ENCODE measurements around the gene MTFP1. TPM values are rescaled to one million over a fixed set of nuclear protein-coding genes. Genes with fewer than 3 reads are reported as not detected.

Gene MTFP1
- total RNA-seq: 7.1 and 22.7 TPM in 2 replicates

GRCh38 chr22:30425616-30426387 is at the start of gene MTFP1:
Gene MTFP1, plus strand, starts transcription at chr22:30425768. Its CDS starts 112 bp downstream, at chr22:30425880.

DNA sequence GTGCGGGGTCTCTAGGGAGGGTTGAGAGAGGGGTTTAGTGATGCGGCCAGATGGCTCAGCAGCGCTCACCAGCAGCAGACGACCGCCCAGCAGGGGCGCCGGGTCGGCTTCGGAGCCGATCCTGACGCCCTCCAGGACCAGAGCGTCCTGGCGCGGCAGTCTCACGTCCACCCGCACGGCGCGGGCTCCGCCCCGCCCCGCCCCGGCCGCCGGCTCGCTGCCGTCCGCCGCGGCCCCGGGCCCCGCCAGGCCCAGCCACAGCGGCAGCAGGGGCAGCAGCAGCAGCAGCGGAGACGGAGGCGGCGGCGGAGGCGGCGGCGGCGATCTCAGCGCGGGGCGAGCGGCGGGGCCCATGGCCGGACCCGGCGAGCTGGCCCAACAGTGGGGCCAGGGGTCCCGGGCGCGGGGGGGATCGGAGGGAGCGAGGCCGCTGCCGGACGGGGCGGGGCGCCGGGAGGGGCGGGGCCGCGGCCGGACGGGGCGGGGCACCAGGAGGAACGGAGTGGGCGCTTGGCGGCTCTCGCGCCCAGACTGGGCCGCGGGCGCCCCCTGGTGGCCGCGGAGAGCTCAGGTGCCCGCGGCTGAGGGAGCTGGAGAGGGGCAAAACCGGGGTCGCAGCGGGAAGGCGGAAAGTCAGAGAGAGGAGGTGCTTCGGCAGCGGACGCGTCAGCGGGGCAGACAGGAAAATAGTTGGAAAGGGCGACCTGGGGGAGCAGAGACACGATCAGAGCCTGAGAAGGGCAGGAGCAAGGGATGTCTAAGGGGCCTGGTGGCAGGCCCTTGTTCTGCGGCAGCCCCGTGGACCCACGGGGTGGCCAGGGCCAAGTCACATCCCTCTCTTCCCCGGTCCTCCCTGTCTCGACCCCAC is 38.4 kb upstream of the MTFP1 start, which contains the start of gene RNF215:
Gene RNF215, minus strand, starts transcription at position 452 of the 868 bp plus-strand sequence. Its CDS starts 98 bp downstream, at position 354.

GRCh38 chr22:30396871-30397655 is 28.5 kb upstream of the MTFP1 start, which contains the start of gene SEC14L2:
Gene SEC14L2, plus strand, starts transcription at chr22:30397018. Its CDS starts 99 bp downstream, at chr22:30397117.

DNA sequence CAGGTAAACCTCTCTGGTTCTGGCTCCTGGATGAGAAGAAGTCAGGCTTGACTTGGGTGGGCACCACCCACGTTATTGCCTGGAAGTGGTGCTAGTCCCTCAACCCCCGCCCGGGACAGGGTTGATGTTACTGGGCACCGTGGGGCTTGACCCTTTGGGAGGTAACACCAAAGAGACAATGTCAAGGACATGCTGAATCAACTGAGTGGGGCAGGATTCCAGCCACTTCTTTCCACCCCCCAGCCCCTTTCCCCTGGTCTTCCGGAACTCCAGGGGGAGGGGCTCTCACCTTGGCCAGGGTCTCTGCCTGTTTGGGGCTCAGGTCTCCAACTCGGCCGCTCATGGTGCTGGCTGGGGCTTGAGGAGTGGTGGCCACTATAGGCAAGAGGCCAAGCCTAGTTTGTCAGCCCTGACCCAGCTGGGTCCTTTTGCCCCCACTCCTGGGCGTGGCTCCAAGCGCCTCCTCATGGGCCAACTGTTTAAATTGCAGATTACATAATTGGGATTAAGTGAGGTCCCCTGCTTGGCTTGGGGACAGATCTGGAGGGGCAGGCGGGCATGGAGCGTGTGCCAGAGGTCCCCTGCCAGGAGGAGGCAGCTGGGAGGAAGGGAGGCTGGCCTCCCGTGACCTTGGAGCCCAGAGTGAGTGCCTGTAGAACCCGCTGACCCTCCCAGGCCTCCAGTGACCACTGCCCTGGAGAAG is 46.2 kb downstream of the MTFP1 start, which contains the start of gene SEC14L3:
Gene SEC14L3, minus strand, starts transcription at position 402 of the 703 bp plus-strand sequence. Its CDS starts 59 bp downstream, at position 343.

Small RNA genes lying within 50 kb of the gene (small RNA-seq; reads per million reads assigned to genes)
- gene AC004832.3 (not detected), gene RNU6-564P (not detected)

Other genes with a start within 250 kb of the MTFP1 start
- gene LIF, start 179.0 kb upstream of the MTFP1 start, total RNA-seq: 0.22 TPM in 1 of 2 replicates, not detected in the other
- not detected in 2 replicates for gene OSM, start 158.9 kb upstream of the MTFP1 start, total RNA-seq
- gene CASTOR1, start 136.3 kb upstream of the MTFP1 start, total RNA-seq: 44.0 and 89.5 TPM in 2 replicates
- 66.3 and 83.1 TPM in 2 replicates for gene TBC1D10A, start 98.8 kb upstream of the MTFP1 start, total RNA-seq
- gene SF3A1, start 68.9 kb upstream of the MTFP1 start, total RNA-seq: 36.5 and 75.8 TPM in 2 replicates
- 3.5 and 8.0 TPM in 2 replicates for gene CCDC157, start 68.8 kb upstream of the MTFP1 start, total RNA-seq
- 21.6 and 23.4 TPM in 2 replicates for gene RNF215, start 38.4 kb upstream of the MTFP1 start, total RNA-seq
- gene SEC14L2, start 28.8 kb upstream of the MTFP1 start, total RNA-seq: 34.9 and 36.1 TPM in 2 replicates
- not detected in 2 replicates for gene SEC14L3, start 46.2 kb downstream of the MTFP1 start, total RNA-seq
- gene SEC14L4, start 79.9 kb downstream of the MTFP1 start, total RNA-seq: not detected in 2 replicates
- not detected in 2 replicates for gene SEC14L6, start 121.0 kb downstream of the MTFP1 start, total RNA-seq
- 0.39 and 1.3 TPM in 2 replicates for gene GAL3ST1, start 148.9 kb downstream of the MTFP1 start, total RNA-seq
- gene PES1, start 166.1 kb downstream of the MTFP1 start, total RNA-seq: 45.1 and 47.9 TPM in 2 replicates
- gene TCN2, start 181.4 kb downstream of the MTFP1 start, total RNA-seq: 11.9 and 49.5 TPM in 2 replicates
- gene SLC35E4, start 210.0 kb downstream of the MTFP1 start, total RNA-seq: 2.4 and 3.9 TPM in 2 replicates
- 13.0 and 16.9 TPM in 2 replicates for gene DUSP18, start 242.1 kb downstream of the MTFP1 start, total RNA-seq

All from placental epithelial cell (primary cell).